ENCODE data around the gene DLK2.
"Not testable (repeated sequence)": the region's sequence is repeated elsewhere in the genome, so short reads cannot be mapped to it uniquely, and the experiment has no call there.

The DLK2 gene

GRCh38 chr6:43469947-43470346 is 14.6 kb upstream of the DLK2 start:
- TF ChIP-seq CTCF (IDR thresholded peaks at IDR 0.05; ENCODE audit: insufficient read depth, low read depth, low read length, missing control alignments), result no peak
- DNase-seq (ENCODE audit: low read depth), result no peak
- no peak overlapping the region for H3K4me3 ChIP-seq (ENCODE audit: low read length)

- no peak overlapping the region for H3K4me3 ChIP-seq (ENCODE audit: low read length)
- no peak for TF ChIP-seq CTCF (IDR thresholded peaks at IDR 0.05; ENCODE audit: insufficient read depth, low read depth, low read length, missing control alignments)
- DNase-seq (ENCODE audit: low read depth), result peak; percentile 33
These were observed 13.7 kb upstream of the DLK2 start for GRCh38 chr6:43468748-43469681.

GRCh38 chr6:43468240-43468639 is 12.9 kb upstream of the DLK2 start:
- no peak for TF ChIP-seq CTCF (IDR thresholded peaks at IDR 0.05; ENCODE audit: insufficient read depth, low read depth, low read length, missing control alignments)
- DNase-seq (ENCODE audit: low read depth), result no peak
- no peak overlapping the region for H3K4me3 ChIP-seq (ENCODE audit: low read length)

GRCh38 chr6:43467752-43468151 is 12.4 kb upstream of the DLK2 start:
- no peak for TF ChIP-seq CTCF (IDR thresholded peaks at IDR 0.05; ENCODE audit: insufficient read depth, low read depth, low read length, missing control alignments)
- no peak overlapping the region for H3K4me3 ChIP-seq (ENCODE audit: low read length)
- no peak for DNase-seq (ENCODE audit: low read depth)

DNA sequence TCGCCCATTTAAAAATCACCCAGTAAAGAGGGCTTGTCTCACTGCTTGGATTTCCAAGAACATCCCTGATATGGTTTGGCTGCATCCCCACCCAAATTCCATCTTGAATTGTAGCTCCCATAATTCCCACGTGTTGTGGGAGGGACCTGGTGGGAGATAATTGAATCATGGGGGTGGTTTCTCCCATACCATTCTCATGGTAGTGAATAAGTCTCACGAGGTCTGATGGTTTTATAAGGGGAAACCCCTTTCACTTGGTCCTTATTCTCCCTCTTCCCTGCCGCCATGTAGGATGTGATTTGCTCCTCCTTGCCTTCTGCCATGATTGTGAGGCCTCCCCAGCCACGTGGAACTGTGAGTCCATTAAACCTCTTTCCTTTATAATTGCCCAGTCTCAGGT is 11.9 kb upstream of the DLK2 start:
- H3K4me3 ChIP-seq (ENCODE audit: low read length); DNase-seq (ENCODE audit: low read depth): not testable (repeated sequence)

DNA sequence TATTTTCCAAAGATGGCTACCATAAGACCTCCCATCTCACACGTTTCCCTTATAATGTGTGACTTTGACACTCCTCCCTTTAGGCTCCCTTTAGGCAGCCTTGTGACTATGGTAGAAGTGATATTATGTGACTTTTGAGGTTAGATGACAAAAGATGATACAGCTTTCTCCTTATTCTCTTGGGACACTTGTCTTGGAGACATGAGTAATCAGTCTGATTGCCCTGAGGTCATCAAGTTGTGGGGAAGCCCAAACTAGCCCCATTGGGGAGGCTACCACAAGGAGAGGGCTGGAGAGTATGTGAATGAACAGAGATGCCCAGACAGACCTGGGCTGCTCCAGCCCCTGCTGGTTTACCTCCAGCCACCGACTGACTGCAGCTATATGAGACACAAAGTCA is 10.6 kb upstream of the DLK2 start:
- peak; percentile 20 for DNase-seq (ENCODE audit: low read depth)
- no peak for TF ChIP-seq CTCF (IDR thresholded peaks at IDR 0.05; ENCODE audit: insufficient read depth, low read depth, low read length, missing control alignments)
- no peak overlapping the region for H3K4me3 ChIP-seq (ENCODE audit: low read length)

DNA sequence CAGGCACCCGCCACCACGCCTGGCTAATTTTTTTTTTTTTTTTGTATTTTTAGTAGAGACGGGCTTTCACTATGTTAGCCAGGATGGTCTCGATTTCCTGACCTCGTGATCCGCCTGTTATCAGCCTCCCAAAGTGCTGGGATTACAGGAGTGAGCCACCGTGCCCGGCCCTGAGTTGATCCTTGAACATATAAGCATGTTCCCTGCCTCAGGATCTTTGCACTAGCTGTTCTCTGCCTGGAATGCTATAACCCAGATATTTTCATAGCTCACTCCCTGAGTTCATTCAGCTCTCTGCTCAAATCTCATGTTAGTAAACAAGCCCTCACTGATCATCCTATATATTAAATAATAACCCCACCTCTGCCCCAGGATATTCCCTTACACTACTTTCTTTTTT is 9.0 kb upstream of the DLK2 start:
- no peak for DNase-seq (ENCODE audit: low read depth)
- H3K4me3 ChIP-seq (ENCODE audit: low read length), result no peak overlapping the region
- no peak for TF ChIP-seq CTCF (IDR thresholded peaks at IDR 0.05; ENCODE audit: insufficient read depth, low read depth, low read length, missing control alignments)

Data from epithelial cell of esophagus (primary cell).